22Rv1 (cell line): ENCODE results near the gene TMEM117.

Source experiments
- H3K27ac ChIP-seq: fragments of 450-650 bp; 2 replicates; pipeline ENCODE4 v1.5.1; 2017
- CTCF ChIP-seq: fragments of 450-650 bp; IDR thresholded peaks from 2 replicates; pipeline ENCODE4 v1.5.1; 2017; ENCODE audit warnings: mild to moderate bottlenecking
- ZFX ChIP-seq: fragments of 450-650 bp; IDR thresholded peaks from 2 replicates; pipeline ENCODE4 v1.6.1; 2017; ENCODE audit warnings: antibody characterized with exemption, borderline replicate concordance

TMEM117 gene

DNA sequence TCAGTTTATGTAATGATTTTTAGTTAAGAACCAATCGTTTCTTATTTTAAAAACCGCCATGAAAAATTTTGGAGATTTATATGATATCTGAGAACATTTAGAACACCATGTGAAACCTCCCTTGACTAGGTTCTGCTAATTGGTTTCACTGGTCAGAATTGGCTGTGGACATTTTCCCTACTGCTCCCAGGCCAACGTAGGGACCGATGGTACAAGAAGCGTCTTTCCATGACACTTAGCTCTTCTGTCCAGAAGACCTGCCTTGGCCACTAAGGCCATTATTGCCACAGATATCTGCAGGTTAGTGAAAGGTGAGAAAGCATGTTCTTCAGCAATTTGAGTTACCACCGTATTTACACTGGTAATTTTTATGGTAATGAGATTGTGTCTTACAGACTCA lies 424.0 kb downstream of the TMEM117 start:
- TF ChIP-seq ZFX (no peak), CTCF (no peak)
- H3K27ac ChIP-seq: no peak overlapping the region

DNA sequence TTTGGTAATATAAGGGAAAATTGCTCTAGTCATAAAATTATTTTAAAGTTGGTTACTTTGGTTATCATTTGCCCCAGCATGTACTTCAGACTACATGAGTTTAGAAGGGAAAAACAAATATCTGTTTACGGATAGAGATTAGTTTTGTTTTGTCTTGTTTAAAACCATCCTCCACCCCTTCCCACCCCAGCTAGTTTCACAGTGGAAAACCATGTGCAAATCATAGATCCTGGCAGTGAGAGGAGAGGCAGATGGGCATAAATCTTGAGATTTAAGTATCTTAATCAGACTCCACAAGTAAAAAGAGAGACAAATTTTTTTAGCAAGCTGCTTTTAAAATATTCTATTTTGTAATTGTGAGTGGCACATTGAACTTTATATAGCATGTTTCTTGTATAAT lies 424.7 kb downstream of the TMEM117 start:
- H3K27ac ChIP-seq: no peak overlapping the region
- no peak for TF ChIP-seq CTCF
- TF ChIP-seq ZFX: no peak

GRCh38 chr12:44285321-44285960 lies 449.6 kb downstream of the TMEM117 start:
- no peak overlapping the region for H3K27ac ChIP-seq
- TF ChIP-seq CTCF (no peak), ZFX (no peak)

DNA sequence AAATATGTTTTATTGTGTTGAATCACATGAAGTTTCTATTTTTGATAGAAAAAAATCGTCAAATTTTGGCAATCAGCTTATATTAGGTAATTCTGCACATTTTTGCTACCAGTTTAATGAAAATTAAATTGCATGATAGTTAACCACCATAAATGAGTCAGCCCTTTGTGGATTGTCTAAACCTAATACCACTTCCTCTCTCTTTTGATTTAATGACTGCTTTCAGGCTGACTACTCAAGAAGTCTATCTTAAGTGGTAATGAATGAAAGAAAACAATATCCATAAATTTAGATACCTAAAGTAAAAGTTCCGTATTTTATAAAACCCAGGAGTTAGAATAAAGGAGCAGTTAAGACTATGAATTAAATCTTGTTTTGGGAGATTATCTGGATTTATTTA lies 450.5 kb downstream of the TMEM117 start:
- no peak for TF ChIP-seq ZFX
- no peak for TF ChIP-seq CTCF

DNA sequence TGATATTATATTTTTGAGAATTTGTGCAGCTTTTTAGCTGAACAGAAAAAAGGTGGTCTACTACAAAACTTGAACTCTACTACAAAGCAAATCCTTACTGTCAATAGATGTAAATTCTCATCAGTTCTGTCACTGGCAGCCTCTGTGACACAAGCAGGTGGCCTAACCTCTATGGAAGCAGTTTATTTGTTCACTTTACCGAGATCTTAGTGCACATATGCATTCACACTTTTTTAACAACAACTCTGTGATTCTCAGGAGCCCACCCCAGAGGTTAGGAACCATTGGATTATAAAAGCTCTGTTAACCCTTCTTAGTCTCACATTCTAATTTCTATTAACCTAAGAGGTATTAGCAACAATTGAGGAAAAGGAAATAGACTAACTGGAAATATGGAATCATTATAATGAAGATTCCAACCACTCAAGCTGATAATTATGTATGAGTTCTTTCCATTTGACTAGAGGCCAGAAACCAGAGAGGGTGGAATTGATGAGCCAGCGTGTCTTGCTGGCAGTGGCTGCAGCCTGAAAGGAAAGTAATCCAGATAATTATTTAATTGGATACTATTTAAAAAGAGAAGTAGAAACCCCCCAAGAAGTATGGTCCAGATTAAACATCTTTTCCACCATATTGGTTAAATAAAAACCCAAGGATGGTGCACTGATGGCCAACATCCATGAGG lies 451.1 kb downstream of the TMEM117 start:
- TF ChIP-seq CTCF (no peak), ZFX (no peak)
- H3K27ac ChIP-seq: no peak overlapping the region

More for the DNA sequence above, 450.5 kb downstream of the TMEM117 start:
- H3K27ac ChIP-seq: no peak overlapping the region

DNA sequence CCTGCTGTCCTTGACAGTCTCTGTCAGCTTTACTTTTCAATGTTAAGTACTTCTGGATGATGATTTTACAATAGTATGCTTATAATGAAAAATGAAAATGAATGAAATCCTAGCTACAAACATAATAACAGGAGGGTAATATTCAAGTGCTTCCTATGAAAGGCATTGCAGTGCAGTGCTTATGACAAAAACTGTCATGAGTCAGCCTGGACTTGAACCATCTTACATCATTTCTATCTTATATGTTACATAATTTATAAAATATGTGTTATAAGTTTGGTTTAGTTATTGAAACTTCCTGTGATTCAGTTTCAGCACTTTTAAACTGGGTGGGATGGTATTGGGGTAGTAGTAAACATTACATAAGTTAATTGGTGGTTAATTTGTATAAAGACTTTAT lies 451.7 kb downstream of the TMEM117 start:
- no peak overlapping the region for H3K27ac ChIP-seq
- TF ChIP-seq ZFX (no peak), CTCF (no peak)

DNA sequence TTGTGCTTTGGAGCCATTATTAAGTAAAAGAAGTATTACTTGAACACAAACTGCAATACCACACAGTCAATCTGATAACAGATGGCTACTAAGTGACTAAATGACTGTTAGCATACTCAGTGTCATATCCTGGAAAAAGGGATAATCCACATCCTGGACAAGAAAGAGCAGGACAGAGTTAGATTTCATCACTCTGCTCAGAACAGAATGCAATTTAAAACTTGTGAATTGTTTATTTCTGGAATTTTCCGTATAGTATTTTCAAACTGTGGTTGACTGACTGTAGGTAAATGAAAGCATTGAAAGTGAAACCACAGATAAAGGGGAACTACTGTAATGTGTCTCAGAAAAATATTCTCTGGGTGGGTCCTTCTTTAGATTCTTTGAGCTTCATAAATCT lies 458.8 kb downstream of the TMEM117 start:
- TF ChIP-seq CTCF: no peak
- TF ChIP-seq ZFX: no peak
- H3K27ac ChIP-seq: no peak overlapping the region
